GM21367 (cell line): ENCODE measurements around the gene APOBEC2.

Experiments used
- ATAC-seq: cut with Tn5 transposase; IDR thresholded peaks from one replicate; pipeline ENCODE4 v1.9.1; 2021; ENCODE audit not compliant: unreplicated experiment

The APOBEC2 gene

GRCh38 chr6:41037107-41037900 lies 15.7 kb upstream of the APOBEC2 start:
- no peak for ATAC-seq

GRCh38 chr6:41038205-41038604 lies 14.8 kb upstream of the APOBEC2 start:
- no peak for ATAC-seq

GRCh38 chr6:41039060-41039998 lies 13.7 kb upstream of the APOBEC2 start, which contains the start of gene UNC5CL:
UNC5CL (minus strand) TSS chr6:41039221; CDS start chr6:41035074, 4,147 bp downstream.
- no peak for ATAC-seq

- ATAC-seq: no peak
These were observed 12.7 kb upstream of the APOBEC2 start for GRCh38 chr6:41040101-41040939.

- no peak for ATAC-seq
These were observed 12.0 kb upstream of the APOBEC2 start for GRCh38 chr6:41040940-41041536.

GRCh38 chr6:41042226-41043055 lies 10.6 kb upstream of the APOBEC2 start, which contains the start of gene TSPO2:
TSPO2 (plus strand) TSS chr6:41042467; CDS start chr6:41042986, 519 bp downstream.
- no peak for ATAC-seq

- no peak for ATAC-seq
These were observed 9.9 kb upstream of the APOBEC2 start for GRCh38 chr6:41043151-41043550.

GRCh38 chr6:41045664-41046063 lies 7.3 kb upstream of the APOBEC2 start:
- ATAC-seq: no peak

GRCh38 chr6:41046084-41046483 lies 6.9 kb upstream of the APOBEC2 start:
- ATAC-seq: no peak

GRCh38 chr6:41047306-41047705 lies 5.7 kb upstream of the APOBEC2 start:
- ATAC-seq: no peak

- ATAC-seq: no peak
These were observed 5.0 kb upstream of the APOBEC2 start for GRCh38 chr6:41047745-41048732.

- no peak for ATAC-seq
These were observed 3.5 kb upstream of the APOBEC2 start for GRCh38 chr6:41049521-41049920.

- ATAC-seq: no peak
These were observed 3.0 kb upstream of the APOBEC2 start for GRCh38 chr6:41049955-41050354.

GRCh38 chr6:41050536-41050935 lies 2.5 kb upstream of the APOBEC2 start:
- ATAC-seq: no peak

GRCh38 chr6:41051873-41052272 lies 1.1 kb upstream of the APOBEC2 start:
- no peak for ATAC-seq

- no peak for ATAC-seq
These were observed 1.5 kb downstream of the APOBEC2 start for GRCh38 chr6:41054511-41054910.

- ATAC-seq: no peak
These were observed 2.1 kb downstream of the APOBEC2 start for GRCh38 chr6:41055149-41055548.

- no peak for ATAC-seq
These were observed 3.9 kb downstream of the APOBEC2 start for GRCh38 chr6:41056768-41057490.
